AG10803 (cell line): ENCODE data around the gene NPHP4.

Experiments
- DNase-seq: peaks from one replicate; pipeline ENCODE4 v3.0.0; 2010; ENCODE audit warnings: low read depth
- H3K4me3 ChIP-seq: 2 replicates; pipeline ENCODE4 v1.5.1; 2011; ENCODE audit warnings: mild to moderate bottlenecking, low read length, control low read depth
- TF ChIP-seq, protein P1 (sequence below): conservative IDR thresholded peaks from 2 replicates; pipeline ENCODE4 v1.5.1; 2011; ENCODE audit warnings: mild to moderate bottlenecking, low read length, control low read depth, inconsistent platforms

Gene NPHP4

DNA sequence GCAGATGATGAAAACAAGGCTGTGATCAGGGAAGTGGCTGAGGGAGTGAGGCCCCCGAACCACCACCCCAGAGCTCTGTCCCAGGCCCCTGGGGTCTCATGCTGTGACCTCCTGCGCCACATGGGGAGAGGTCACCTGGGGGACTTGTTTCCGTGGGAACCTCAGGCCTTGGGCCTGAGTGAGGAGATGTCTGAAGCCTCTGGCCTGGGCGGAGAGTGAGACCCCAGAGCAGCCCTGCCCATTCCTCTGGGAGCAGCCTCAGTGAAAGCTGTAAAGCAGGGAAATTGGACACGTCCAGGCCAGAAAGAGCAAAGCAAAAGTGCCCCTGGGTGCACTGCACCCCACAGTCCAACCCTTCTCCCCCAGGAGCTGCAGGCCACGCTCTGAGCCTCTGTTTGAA lies 16.5 kb upstream of the NPHP4 start:
- TF ChIP-seq, protein P1, sequence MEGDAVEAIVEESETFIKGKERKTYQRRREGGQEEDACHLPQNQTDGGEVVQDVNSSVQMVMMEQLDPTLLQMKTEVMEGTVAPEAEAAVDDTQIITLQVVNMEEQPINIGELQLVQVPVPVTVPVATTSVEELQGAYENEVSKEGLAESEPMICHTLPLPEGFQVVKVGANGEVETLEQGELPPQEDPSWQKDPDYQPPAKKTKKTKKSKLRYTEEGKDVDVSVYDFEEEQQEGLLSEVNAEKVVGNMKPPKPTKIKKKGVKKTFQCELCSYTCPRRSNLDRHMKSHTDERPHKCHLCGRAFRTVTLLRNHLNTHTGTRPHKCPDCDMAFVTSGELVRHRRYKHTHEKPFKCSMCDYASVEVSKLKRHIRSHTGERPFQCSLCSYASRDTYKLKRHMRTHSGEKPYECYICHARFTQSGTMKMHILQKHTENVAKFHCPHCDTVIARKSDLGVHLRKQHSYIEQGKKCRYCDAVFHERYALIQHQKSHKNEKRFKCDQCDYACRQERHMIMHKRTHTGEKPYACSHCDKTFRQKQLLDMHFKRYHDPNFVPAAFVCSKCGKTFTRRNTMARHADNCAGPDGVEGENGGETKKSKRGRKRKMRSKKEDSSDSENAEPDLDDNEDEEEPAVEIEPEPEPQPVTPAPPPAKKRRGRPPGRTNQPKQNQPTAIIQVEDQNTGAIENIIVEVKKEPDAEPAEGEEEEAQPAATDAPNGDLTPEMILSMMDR: no peak
- no peak overlapping the region for H3K4me3 ChIP-seq
- no peak for DNase-seq

DNA sequence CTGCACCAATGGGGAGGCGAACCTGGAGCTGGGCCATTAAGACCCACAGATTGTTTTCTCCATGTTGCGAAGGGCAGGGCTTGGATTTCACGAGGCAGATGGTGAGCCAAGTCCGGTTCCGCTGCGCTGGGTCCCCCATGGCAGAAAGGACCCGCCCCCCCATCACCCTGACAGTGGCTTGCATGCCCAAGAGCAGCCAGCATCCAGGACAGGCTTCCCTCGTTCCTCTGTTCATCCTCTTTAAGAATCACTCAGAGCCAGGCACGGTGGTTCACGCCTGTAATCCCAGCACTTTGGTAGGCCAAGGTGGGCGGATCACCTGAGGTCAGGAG lies 15.8 kb upstream of the NPHP4 start:
- TF ChIP-seq, protein P1: no peak
- DNase-seq: no peak
- no peak overlapping the region for H3K4me3 ChIP-seq

DNA sequence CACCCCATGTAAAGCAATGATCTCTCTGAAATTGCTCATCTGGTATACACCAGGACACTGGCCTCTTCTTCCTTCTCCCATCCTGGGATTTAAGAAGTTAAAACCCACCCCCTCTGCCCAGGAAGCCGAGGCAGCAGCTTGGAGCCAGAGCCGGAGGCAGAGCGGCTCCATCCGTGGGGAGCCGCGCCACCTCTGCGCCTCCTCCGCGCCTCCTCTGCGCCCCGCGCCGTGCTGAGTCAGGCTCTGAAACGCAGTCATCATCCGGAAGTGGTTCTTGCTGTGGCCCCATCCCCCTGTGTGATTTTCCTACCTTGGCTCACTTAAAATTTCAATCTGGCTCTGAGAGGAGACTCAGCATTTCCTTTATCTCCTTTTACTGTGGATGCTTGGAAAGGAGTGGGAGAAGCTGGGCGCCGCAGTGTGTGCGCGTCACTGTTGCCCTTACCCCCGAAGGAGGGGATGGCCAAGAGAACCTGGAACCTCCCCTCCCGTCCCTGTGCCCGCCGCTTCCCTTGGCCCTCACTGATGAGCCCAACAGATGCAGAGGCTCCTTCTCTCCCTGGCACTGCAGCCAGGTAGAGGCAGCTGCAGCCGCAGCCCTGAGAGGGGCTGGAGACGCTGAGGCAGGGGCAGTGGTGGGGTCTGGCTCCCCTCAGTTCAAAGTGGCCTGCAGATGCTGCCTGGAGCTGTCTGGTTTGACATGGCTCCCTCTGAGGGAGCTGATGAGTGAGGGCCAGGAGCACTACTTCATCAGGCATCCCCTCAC lies 15.3 kb upstream of the NPHP4 start:
- TF ChIP-seq, protein P1: no peak
- H3K4me3 ChIP-seq: no peak overlapping the region
- peak; percentile 13 for DNase-seq

DNA sequence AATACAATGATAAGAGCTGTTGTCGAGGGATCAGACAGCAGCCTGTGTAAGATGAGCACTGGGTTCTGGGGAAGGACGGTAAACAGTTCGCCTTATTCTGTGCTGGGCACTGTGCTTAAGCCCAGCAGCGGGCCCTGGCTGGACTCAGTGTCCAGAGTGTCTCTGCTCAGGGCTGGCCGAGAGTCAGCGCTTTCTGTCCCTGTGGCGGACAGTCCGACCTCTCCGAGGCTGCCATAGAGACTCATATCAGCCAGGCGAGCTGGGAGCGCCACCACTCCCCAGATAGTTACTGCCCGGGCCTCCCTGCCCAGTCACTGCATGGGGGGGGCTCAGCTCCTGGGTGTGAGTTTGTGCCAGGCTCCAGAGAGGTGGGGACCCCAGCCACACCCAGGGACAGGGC lies 14.7 kb upstream of the NPHP4 start:
- TF ChIP-seq, protein P1: no peak
- no peak for DNase-seq
- H3K4me3 ChIP-seq: no peak overlapping the region

DNA sequence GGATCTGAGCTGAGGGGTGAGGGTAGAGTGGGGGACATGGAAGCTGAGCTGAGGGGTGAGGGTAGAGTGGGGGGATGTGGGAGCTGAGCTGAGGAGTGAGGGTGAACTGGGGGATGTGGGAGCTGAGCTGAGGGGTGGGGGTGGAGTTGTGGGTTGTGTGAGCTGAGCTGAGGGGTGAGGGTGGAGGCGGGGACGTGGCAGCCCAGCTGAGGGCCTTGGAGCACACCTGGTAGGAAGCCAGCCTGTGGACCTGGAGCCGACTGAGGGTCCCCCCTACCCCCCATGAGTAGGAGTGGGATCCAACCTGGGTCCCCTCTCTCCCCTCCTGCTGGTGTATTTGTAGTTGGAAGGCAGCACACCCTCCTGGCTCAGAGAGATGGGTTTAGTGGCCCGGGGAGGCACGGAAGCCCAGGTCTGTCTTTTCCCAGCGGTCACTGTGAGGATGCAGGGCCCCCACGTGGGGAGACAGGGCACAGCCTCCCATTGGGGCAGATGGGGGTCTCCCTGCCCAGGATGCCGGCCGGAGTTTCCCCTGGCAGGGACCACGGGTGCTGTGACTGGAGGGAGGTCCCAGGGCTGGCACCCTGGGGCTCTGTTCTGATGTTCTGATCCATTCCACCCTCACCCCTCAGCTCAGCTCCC lies 13.2 kb upstream of the NPHP4 start:
- TF ChIP-seq, protein P1: no peak
- no peak overlapping the region for H3K4me3 ChIP-seq
- no peak for DNase-seq

DNA sequence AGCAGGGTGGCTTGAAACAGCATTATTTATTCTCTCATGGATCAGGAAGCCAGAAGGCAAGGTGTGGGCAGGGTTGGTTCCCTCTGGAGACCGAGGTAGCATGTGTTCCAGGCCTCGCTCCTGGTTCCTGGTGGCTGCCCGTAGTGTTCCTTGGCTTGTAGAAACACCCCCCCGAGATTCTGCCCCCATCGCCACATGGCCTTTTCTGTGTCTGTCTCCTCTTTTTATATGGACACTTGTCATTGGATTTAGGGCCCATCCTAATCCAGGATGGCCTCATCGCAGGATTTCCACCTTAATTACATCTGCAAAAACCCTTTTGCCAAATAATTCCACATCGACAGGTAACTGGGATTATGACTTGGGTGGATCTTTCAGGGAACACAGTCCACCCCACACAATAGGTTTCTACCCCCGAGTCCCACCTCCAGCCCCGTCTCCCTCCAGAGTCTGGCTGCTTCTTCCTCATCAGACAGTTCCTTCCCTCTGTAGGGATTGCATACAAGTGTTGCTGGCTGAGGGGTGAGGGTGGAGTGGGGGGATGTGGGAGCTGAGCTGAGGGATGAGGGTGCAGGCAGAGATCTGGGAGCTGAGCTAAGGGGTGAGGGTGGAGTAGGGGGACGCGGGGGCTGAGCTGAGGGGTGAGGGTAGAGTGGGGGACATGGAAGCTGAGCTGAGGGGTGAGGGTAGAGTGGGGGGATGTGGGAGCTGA lies 12.3 kb upstream of the NPHP4 start:
- TF ChIP-seq, protein P1: no peak
- no peak overlapping the region for H3K4me3 ChIP-seq
- DNase-seq: no peak
